DOHH2 (cell line): ENCODE data around the gene GFER.

Experiments used
- CTCF ChIP-seq: fragments of 200-600 bp; sonication (generic); IDR thresholded peaks from one replicate; pipeline ENCODE4 v1.5.1; 2014; ENCODE audit warnings: antibody characterized with exemption, mild to moderate bottlenecking, low read depth, low read length; ENCODE audit not compliant: poor library complexity, severe bottlenecking
- EZH2phosphoT487 ChIP-seq: fragments of 200-600 bp; sonication (generic); IDR thresholded peaks from 2 replicates; pipeline ENCODE4 v1.6.1; 2017; ENCODE audit warnings: borderline replicate concordance, mild to moderate bottlenecking, antibody characterized with exemption, low read length, moderate library complexity, mixed read lengths

GRCh38 chr16:1953734-1954133 lies 30.3 kb upstream of the GFER start:
- no peak for TF ChIP-seq CTCF
- no peak for TF ChIP-seq EZH2phosphoT487
